Measurements from ENCODE around the gene SLC5A2. TPM values are rescaled to one million over a fixed set of nuclear protein-coding genes. Genes with fewer than 3 reads are reported as not detected.
A peak's percentile ranks its signal among the peaks of the same experiment; 100 is the strongest.
"Not testable (repeated sequence)": the region's sequence is repeated elsewhere in the genome, so short reads cannot be mapped to it uniquely, and the experiment has no call there.

Gene SLC5A2
- total RNA-seq, 4 donors from 2014 or later: not detected

GRCh38 chr16:31439519-31439918 lies 43.4 kb upstream of the SLC5A2 start:
- ATAC-seq: no peak
- WGBS, 2 donors (ENCODE audit: low coverage in 1 of 2): 74 to 83% methylated on average over 3 of the region's 3 CpGs

GRCh38 chr16:31440516-31441184 lies 42.3 kb upstream of the SLC5A2 start:
- Histone ChIP-seq H3K4me3 (no peak overlapping the region), H3K27me3 (no peaks in the 10 kb centered on the region), H3K4me1 (peaks cover 0 to 18% (median 0%) of the 10 kb centered on the region in 3 donors), H3K27ac (no peak overlapping the region), H3K36me3 (peaks cover 0 to 12% of the 10 kb centered on the region in 2 donors), H3K9me3 (no peaks in the 10 kb centered on the region)
- ATAC-seq: no peak
- WGBS, 2 donors (ENCODE audit: low coverage in 1 of 2): 45 to 57% methylated on average over 4 of the region's 4 CpGs
- TF ChIP-seq, protein P1, sequence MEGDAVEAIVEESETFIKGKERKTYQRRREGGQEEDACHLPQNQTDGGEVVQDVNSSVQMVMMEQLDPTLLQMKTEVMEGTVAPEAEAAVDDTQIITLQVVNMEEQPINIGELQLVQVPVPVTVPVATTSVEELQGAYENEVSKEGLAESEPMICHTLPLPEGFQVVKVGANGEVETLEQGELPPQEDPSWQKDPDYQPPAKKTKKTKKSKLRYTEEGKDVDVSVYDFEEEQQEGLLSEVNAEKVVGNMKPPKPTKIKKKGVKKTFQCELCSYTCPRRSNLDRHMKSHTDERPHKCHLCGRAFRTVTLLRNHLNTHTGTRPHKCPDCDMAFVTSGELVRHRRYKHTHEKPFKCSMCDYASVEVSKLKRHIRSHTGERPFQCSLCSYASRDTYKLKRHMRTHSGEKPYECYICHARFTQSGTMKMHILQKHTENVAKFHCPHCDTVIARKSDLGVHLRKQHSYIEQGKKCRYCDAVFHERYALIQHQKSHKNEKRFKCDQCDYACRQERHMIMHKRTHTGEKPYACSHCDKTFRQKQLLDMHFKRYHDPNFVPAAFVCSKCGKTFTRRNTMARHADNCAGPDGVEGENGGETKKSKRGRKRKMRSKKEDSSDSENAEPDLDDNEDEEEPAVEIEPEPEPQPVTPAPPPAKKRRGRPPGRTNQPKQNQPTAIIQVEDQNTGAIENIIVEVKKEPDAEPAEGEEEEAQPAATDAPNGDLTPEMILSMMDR (IDR thresholded peaks at IDR 0.05): no peak
- TF ChIP-seq POLR2AphosphoS5 (IDR thresholded peaks at IDR 0.05) (no peak), POLR2A (IDR thresholded peaks at IDR 0.05) (no peak), EP300 (IDR thresholded peaks at IDR 0.05) (no peak)

More at GRCh38 chr16:31439519-31439918, 43.4 kb upstream of the SLC5A2 start:
- Histone ChIP-seq H3K36me3 (peaks cover 0 to 14% of the 10 kb centered on the region in 2 donors), H3K4me1 (peaks cover 0 to 18% (median 0%) of the 10 kb centered on the region in 3 donors), H3K9me3 (no peaks in the 10 kb centered on the region), H3K4me3 (no peak overlapping the region), H3K27ac (no peak overlapping the region), H3K27me3 (no peaks in the 10 kb centered on the region)
- TF ChIP-seq POLR2AphosphoS5 (IDR thresholded peaks at IDR 0.05): no peak
- TF ChIP-seq POLR2A (IDR thresholded peaks at IDR 0.05): no peak
- no peak for TF ChIP-seq EP300 (IDR thresholded peaks at IDR 0.05)
- TF ChIP-seq, protein P1 (IDR thresholded peaks at IDR 0.05): no peak

DNA sequence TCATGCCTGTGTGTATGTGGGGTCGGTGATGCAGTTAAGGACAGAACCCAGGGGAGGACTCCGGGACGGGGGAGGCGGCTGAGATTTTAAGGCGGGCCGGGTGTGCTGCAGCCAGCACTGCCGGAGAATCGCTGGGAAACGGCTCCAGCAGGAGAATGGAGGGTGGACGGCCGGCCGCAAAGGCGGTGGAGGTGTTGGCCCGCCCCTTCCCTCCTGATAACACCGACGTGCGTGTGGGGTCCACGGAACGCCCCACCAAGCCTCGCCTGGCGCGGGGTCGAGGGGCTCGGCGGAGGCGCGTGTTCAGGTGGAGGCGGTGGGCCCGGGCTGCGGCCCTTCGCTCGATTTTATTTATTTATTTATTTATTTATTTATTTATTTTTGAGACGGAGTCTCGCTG lies 41.0 kb upstream of the SLC5A2 start:
- H3K9me3 ChIP-seq: no peaks in the 10 kb centered on the region
- no peaks in the 10 kb centered on the region for H3K27me3 ChIP-seq
- peak overlapping the region; percentile 79 to 82 for H3K4me3 ChIP-seq
- 65 to 67% methylated on average over 15 to 24 of the region's 34 CpGs for WGBS, 2 donors (ENCODE audit: low coverage in 1 of 2)
- no peak for ATAC-seq
- H3K4me1 ChIP-seq: peaks cover 0 to 18% (median 0%) of the 10 kb centered on the region in 3 donors
- H3K27ac ChIP-seq: peak overlapping the region in 2 of 4 donors; percentile 93 to 94
- H3K36me3 ChIP-seq: no peaks in the 10 kb centered on the region
- TF ChIP-seq POLR2AphosphoS5 (IDR thresholded peaks at IDR 0.05) (no peak), POLR2A (IDR thresholded peaks at IDR 0.05) (no peak)
- TF ChIP-seq, protein P1 (IDR thresholded peaks at IDR 0.05): no peak

DNA sequence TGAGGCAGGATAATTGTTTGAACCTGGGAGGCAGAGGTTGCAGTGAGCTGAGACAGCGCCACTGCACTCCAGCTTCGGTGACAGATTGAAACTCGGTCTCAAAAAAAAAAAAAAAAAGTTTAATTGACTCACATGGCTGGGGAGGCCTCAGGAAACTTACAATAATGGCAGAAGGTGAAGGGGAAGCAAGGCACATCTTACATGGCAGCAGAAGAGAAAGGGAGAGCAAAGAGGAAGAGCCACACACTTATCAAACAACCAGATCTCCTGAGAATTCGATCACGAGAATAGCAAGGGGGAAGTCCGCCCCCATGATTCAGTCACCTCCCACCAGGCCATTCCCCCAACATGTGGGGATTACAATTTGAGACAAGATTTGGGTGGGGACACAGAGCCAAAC lies 37.0 kb upstream of the SLC5A2 start:
- H3K4me1 ChIP-seq: peaks cover 0 to 19% (median 0%) of the 10 kb centered on the region in 3 donors
- 69 to 85% methylated on average over 5 to 6 of the region's 6 CpGs for WGBS, 2 donors (ENCODE audit: low coverage in 1 of 2)
- not testable (repeated sequence) for H3K9me3 ChIP-seq, H3K36me3 ChIP-seq, H3K27me3 ChIP-seq, ATAC-seq, H3K27ac ChIP-seq, H3K4me3 ChIP-seq

GRCh38 chr16:31451201-31451600 lies 31.7 kb upstream of the SLC5A2 start:
- no peaks in the 10 kb centered on the region for H3K9me3 ChIP-seq
- peak overlapping the region in 3 of 4 donors; percentile 29 to 69 (median 58) for H3K27ac ChIP-seq
- no peak for ATAC-seq
- H3K4me1 ChIP-seq: peaks cover 0 to 53% (median 39%) of the 10 kb centered on the region in 3 donors
- H3K4me3 ChIP-seq: no peak overlapping the region
- TF ChIP-seq POLR2AphosphoS5 (IDR thresholded peaks at IDR 0.05) (no peak), EP300 (IDR thresholded peaks at IDR 0.05) (no peak), POLR2A (IDR thresholded peaks at IDR 0.05) (no peak)
- TF ChIP-seq, protein P1 (IDR thresholded peaks at IDR 0.05): no peak
- no peaks in the 10 kb centered on the region for H3K27me3 ChIP-seq
- WGBS, 2 donors (ENCODE audit: low coverage in 1 of 2): 75 to 89% methylated on average over 3 of the region's 5 CpGs
- no peaks in the 10 kb centered on the region for H3K36me3 ChIP-seq

All from gastroesophageal sphincter (tissue), 4 donors.